DOHH2 (cell line): Measurements from ENCODE around the gene RBM17.

Experiments used
- EZH2phosphoT487 ChIP-seq: fragments of 200-600 bp; sonication (generic); IDR thresholded peaks from 2 replicates; pipeline ENCODE4 v1.6.1; 2017; ENCODE audit warnings: borderline replicate concordance, mild to moderate bottlenecking, antibody characterized with exemption, low read length, moderate library complexity, mixed read lengths
- TF ChIP-seq, protein P1 (sequence below): fragments of 200-600 bp; sonication (generic); IDR thresholded peaks from one replicate; pipeline ENCODE4 v1.5.1; 2014; ENCODE audit warnings: antibody characterized with exemption, mild to moderate bottlenecking, low read depth, low read length; ENCODE audit not compliant: poor library complexity, severe bottlenecking

DNA sequence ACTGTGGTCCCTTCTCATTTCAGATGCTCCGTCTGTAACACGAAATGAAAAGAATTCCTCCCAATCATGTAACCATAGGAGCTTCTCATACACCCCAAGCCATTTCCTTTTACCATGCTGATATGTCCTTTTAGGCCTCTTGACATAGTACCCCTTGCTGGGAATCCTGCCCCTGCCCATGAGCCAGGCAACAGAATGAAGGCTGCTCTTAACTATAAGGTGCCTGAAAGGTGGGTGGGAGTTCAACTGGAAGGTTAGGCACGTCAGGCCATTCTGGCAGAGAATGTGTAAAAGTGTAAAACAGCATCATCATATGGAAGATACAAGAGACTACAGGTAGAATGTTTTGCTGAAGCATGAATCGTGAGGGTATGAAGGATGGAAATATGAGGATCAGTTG lies 49.1 kb upstream of the RBM17 start:
- TF ChIP-seq, protein P1, sequence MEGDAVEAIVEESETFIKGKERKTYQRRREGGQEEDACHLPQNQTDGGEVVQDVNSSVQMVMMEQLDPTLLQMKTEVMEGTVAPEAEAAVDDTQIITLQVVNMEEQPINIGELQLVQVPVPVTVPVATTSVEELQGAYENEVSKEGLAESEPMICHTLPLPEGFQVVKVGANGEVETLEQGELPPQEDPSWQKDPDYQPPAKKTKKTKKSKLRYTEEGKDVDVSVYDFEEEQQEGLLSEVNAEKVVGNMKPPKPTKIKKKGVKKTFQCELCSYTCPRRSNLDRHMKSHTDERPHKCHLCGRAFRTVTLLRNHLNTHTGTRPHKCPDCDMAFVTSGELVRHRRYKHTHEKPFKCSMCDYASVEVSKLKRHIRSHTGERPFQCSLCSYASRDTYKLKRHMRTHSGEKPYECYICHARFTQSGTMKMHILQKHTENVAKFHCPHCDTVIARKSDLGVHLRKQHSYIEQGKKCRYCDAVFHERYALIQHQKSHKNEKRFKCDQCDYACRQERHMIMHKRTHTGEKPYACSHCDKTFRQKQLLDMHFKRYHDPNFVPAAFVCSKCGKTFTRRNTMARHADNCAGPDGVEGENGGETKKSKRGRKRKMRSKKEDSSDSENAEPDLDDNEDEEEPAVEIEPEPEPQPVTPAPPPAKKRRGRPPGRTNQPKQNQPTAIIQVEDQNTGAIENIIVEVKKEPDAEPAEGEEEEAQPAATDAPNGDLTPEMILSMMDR = no peak
- TF ChIP-seq EZH2phosphoT487 = no peak
